SK-N-MC (cell line): ENCODE data around the gene PLEKHA7.

Experiments
- DNase-seq: peaks from one replicate; pipeline ENCODE4 v3.0.0-alpha.2; 2011; ENCODE audit warnings: low read depth, low spot score
- H3K27ac ChIP-seq: fragments of 200-600 bp; sonication (generic); 2 replicates; pipeline ENCODE4 v1.5.1; 2016; ENCODE audit warnings: mixed run types
- H3K36me3 ChIP-seq: fragments of 200-600 bp; sonication (generic); 2 replicates; pipeline ENCODE4 v1.6.1; 2017; ENCODE audit warnings: antibody characterized with exemption, low read length, mixed read lengths; ENCODE audit not compliant: insufficient read depth
- H3K4me3 ChIP-seq: fragments of 200-600 bp; sonication (generic); 2 replicates; pipeline ENCODE4 v1.5.1; 2016
- H3K9ac ChIP-seq: fragments of 200-600 bp; sonication (generic); 2 replicates; pipeline ENCODE4 v1.8.0; 2017; ENCODE audit warnings: mixed run types, mixed read lengths; ENCODE audit not compliant: insufficient read length
- H3K9me3 ChIP-seq: fragments of 200-600 bp; sonication (generic); 2 replicates; pipeline ENCODE4 v1.6.1; 2017; ENCODE audit warnings: low read depth, mild to moderate bottlenecking, antibody characterized with exemption, low read length, moderate library complexity, mixed read lengths
- EZH2 ChIP-seq: fragments of 200-600 bp; sonication (generic); IDR thresholded peaks from one replicate; pipeline ENCODE4 v1.6.1; 2017; ENCODE audit warnings: antibody characterized with exemption
- FOXP2 ChIP-seq: optimal IDR thresholded peaks from 2 replicates; pipeline ENCODE3; 2011; ENCODE audit warnings: mild to moderate bottlenecking, moderate library complexity; ENCODE audit not compliant: insufficient read depth; ENCODE audit errors: extremely low read length, control extremely low read depth
- POLR2AphosphoS5 ChIP-seq: IDR thresholded peaks from 2 replicates; pipeline ENCODE4 v1.6.1; 2012; ENCODE audit warnings: mild to moderate bottlenecking, low read depth, low read length, borderline replicate concordance

The PLEKHA7 gene

DNA sequence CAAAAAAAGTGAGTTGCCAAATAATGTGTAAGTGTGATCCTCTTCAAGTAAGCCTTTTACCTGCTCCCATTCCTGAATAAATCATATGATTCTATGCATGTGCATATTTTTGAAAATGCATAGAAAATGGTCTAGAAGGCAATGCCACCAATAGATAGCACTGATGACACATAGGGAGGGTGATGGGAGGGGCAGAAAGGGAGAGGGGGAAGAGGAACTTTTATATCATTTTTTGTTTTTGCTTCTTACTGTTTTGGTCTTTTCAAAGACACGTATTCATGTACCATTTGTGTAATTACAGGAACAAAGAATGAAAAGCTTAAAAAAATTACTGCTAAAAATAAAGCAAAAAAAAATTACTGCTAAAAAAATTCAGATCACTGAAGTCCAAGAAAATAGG is 215.0 kb downstream of the PLEKHA7 start:
- TF ChIP-seq EZH2 (no peak), FOXP2 (no peak), POLR2AphosphoS5 (no peak)
- Histone ChIP-seq H3K27ac (no peak overlapping the region), H3K9ac (no peak overlapping the region), H3K9me3 (no peaks in the 10 kb centered on the region), H3K36me3 (no peaks in the 10 kb centered on the region; the same call in 1 of the 2 replicates), H3K4me3 (no peak overlapping the region)
- no peak for DNase-seq

DNA sequence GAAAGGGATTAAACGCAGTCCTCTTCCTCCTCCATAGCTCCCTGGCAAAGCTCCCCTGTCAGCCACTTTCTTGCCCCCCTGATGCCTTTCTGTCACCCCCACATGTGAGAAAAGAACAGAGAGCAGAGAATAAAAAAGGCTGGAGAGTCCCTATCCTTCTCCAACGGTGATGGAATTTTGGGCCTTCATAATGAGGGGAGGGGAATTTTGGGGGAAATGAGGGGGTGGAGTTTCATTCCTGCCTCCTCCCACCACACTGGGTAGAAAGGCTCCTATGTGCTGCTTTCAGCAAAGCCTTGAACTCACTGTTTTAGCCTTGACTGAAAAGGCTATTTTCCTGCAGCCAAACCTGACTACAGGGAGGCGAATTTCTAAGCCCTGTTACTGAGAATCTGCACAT is 216.4 kb downstream of the PLEKHA7 start:
- H3K27ac ChIP-seq = no peak overlapping the region
- H3K9ac ChIP-seq = no peak overlapping the region
- no peak overlapping the region for H3K4me3 ChIP-seq

GRCh38 chr11:16796311-16796710 is 217.9 kb downstream of the PLEKHA7 start:
- Histone ChIP-seq H3K27ac (no peak overlapping the region), H3K4me3 (no peak overlapping the region), H3K9ac (no peak overlapping the region), H3K36me3 (no peaks in the 10 kb centered on the region), H3K9me3 (no peaks in the 10 kb centered on the region)
- DNase-seq = no peak
- no peak for TF ChIP-seq POLR2AphosphoS5
- TF ChIP-seq FOXP2 = no peak
- TF ChIP-seq EZH2 = no peak

More for the DNA sequence above, 216.4 kb downstream of the PLEKHA7 start:
- H3K9me3 ChIP-seq = no peaks in the 10 kb centered on the region
- TF ChIP-seq EZH2 (no peak), FOXP2 (no peak), POLR2AphosphoS5 (no peak)
- DNase-seq = no peak
- H3K36me3 ChIP-seq = no peaks in the 10 kb centered on the region

DNA sequence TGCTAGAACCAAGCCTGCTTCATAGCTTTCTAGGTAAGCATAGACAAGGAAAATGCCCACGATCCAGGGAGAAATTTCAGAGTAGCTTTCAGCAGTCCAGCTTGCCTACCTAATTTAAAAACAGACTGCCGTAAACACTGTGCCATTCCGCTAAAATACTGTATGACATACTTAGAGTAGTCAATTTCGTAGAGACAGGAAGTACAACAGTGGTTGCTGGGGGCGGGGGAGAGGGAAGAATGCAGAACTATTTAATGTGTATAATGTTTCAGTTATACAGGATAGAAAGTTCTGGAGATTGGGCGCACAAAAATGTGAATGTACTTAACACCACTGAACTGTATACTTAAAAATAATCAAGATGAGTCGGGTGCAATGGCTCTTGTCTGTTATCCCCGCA is 219.1 kb downstream of the PLEKHA7 start:
- Histone ChIP-seq H3K4me3 (no peak overlapping the region), H3K9me3 (no peaks in the 10 kb centered on the region), H3K36me3 (no peaks in the 10 kb centered on the region), H3K9ac (no peak overlapping the region), H3K27ac (0 out of 2 replicates have a peak overlapping the region, but pooled peaks have one; percentile 26)
- no peak for TF ChIP-seq FOXP2
- TF ChIP-seq POLR2AphosphoS5 = no peak
- no peak for TF ChIP-seq EZH2
- no peak for DNase-seq

DNA sequence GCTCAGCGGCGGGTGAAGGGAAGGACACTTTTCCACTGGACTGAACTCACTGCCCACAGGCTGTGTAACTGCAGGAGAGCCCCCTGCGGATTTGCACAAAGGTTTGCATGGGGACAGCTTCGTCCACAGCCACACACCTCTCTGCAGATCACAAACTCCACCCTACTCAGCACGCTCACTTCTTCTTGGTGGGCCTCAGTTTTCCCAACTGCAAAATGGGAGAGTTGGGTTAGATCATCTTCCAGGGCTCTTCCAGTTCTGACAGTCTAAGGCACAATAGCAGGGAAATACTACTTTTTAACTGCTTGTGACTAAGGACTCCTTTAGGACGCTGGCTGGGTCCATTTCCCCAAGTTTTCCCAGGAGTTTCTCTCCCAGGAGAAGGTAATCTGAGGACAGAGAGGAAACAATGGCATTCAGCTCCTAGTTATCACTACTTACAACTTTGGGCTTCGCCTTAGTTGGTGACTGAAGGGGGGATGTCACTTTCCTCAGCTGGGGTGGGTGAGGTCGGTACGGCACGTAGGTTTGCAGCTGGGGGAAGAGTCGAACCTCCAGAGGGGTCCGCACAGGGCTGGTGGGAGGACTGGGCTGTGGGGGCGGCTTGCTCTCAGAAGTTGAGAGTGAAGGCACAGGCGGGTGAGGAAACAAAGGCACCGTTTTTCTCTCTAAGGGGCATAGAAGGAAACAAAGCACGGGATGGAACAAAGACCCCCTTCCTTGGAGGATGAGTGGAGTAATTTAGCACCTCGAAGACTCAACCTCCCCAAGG is 220.0 kb downstream of the PLEKHA7 start:
- DNase-seq = no peak
- no peak overlapping the region for H3K4me3 ChIP-seq
- no peak overlapping the region for H3K9ac ChIP-seq
- H3K27ac ChIP-seq = no peak overlapping the region
- TF ChIP-seq POLR2AphosphoS5 (no peak), FOXP2 (no peak), EZH2 (no peak)
- H3K9me3 ChIP-seq = no peaks in the 10 kb centered on the region
- no peaks in the 10 kb centered on the region for H3K36me3 ChIP-seq

- no peak for TF ChIP-seq FOXP2
- no peak for TF ChIP-seq POLR2AphosphoS5
- no peak for TF ChIP-seq EZH2
- H3K9ac ChIP-seq = no peak overlapping the region
- H3K27ac ChIP-seq = no peak overlapping the region
- no peaks in the 10 kb centered on the region for H3K36me3 ChIP-seq
- no peaks in the 10 kb centered on the region for H3K9me3 ChIP-seq
- no peak overlapping the region for H3K4me3 ChIP-seq
- DNase-seq = no peak
Measured at GRCh38 chr11:16793511-16793910, 220.7 kb downstream of the PLEKHA7 start.

- Histone ChIP-seq H3K36me3 (no peaks in the 10 kb centered on the region), H3K9me3 (no peaks in the 10 kb centered on the region), H3K4me3 (no peak overlapping the region), H3K27ac (no peak overlapping the region), H3K9ac (no peak overlapping the region)
- no peak for DNase-seq
- TF ChIP-seq POLR2AphosphoS5 (no peak), EZH2 (no peak), FOXP2 (no peak)
Measured at GRCh38 chr11:16793009-16793408, 221.2 kb downstream of the PLEKHA7 start.

DNA sequence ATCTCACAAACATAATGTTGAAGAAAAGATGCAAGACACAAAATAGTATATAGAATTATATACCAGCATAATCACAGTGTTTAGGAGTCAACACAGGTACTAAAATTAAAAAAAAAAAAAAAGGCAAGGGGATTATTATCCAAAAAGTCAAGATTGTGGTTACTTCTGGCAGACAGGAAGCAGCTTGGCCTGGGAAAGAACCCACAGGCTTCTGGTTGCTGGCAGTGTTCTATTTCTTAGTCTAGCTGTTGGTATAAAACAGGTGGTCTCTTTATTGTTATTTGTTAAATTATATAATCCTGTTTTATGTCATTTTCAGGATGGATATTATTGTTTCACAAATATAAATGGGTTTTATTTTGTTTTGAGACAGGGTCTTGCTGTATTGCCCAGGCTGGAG is 221.8 kb downstream of the PLEKHA7 start:
- Histone ChIP-seq H3K9ac (no peak overlapping the region), H3K27ac (no peak overlapping the region), H3K4me3 (no peak overlapping the region), H3K36me3 (no peaks in the 10 kb centered on the region), H3K9me3 (no peaks in the 10 kb centered on the region)
- no peak for TF ChIP-seq POLR2AphosphoS5
- no peak for TF ChIP-seq FOXP2
- TF ChIP-seq EZH2 = no peak
- no peak for DNase-seq

DNA sequence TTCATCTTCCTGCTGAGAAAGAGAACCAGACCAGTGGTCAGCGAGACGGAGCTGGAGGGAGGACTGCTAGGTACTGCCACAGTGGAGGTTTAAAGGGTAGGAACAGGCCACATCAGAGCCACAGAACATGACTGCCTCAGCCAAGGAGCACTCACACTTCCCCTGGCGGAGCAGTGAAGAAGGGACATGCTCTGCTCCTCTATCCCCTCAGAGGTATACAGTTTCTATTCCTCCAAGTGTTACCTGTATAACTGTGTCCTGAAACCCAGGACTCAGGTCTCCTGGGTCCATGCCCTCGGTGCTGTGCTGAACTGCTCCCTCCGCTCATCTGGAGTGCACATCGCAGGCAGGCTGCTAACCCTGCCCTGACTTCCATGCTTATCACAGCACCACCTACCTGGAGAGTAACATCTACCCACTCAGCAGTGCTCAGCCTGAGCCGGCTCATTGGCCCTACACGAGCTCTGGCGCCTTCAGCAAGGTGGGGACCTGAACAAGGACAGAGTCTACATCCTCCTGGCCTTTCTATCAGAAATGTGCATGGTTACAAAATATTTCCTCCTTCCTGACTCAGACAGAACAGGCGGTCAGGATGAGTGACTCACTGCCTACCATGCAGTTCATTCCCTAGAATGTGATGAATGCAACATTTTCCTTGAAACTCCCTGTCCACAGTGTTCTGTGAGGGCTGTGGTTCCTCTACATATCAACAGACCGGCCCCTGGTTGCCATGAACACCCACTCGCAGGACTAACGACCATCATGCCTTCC is 222.8 kb downstream of the PLEKHA7 start:
- Histone ChIP-seq H3K27ac (no peak overlapping the region), H3K36me3 (no peaks in the 10 kb centered on the region), H3K9me3 (no peaks in the 10 kb centered on the region), H3K9ac (no peak overlapping the region), H3K4me3 (no peak overlapping the region)
- no peak for DNase-seq
- TF ChIP-seq EZH2 (no peak), POLR2AphosphoS5 (no peak), FOXP2 (no peak)
